ENCODE measurements around the gene PRSS8.
A peak's percentile ranks its signal among the peaks of the same experiment; 100 is the strongest.

PRSS8 gene

DNA sequence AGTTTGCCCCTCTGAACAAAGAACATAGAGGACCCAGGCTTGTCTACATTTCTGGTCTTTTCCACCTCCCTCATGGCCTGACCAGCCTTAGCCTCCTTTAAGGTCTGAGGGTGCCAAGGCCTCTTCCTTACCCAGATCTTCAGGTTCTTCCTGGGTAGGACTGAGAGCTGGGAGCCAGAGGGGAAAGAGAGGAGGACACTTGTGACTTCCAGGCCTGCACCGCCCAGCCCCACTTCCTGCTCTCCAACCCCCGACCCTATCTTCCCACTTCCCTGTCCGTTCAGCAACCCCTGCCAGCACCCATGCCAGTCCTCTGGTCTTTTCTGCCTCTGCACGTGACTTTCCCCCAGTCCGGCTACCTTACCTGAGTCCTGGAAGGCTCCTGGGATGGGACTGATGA is 13.8 kb upstream of the PRSS8 start:
- Histone ChIP-seq H2AK5ac (ENCODE audit: low read length, severe bottlenecking) (no peak overlapping the region), H2BK15ac (ENCODE audit: low read depth, poor library complexity, severe bottlenecking) (no peak overlapping the region), H2BK12ac (ENCODE audit: low read length in 2 of 2) (no peak overlapping the region), H3K36me3 (ENCODE audit: control insufficient read depth in 1 of 2, insufficient read depth in 2 of 2, low read depth in 1 of 2, low read length in 2 of 2) (no peaks in the 10 kb centered on the region), H3K23ac (ENCODE audit: low read length in 2 of 2) (no peak overlapping the region), H3K4me1 (ENCODE audit: control insufficient read depth, insufficient read depth, low read depth, low read length) (peaks cover 5% of the 10 kb centered on the region), H4K8ac (ENCODE audit: low read length) (no peak overlapping the region), H3K4me2 (ENCODE audit: low read length, poor library complexity, severe bottlenecking) (no peak overlapping the region), H3K27ac (ENCODE audit: low read length, poor library complexity, severe bottlenecking) (no peak overlapping the region), H3K4ac (ENCODE audit: low read depth in 1 of 2, low read length in 2 of 2) (no peak overlapping the region), H3K9me3 (ENCODE audit: control insufficient read depth, low read length) (no peaks in the 10 kb centered on the region), H3K4me3 (ENCODE audit: insufficient read depth in 1 of 2, low read depth in 1 of 2, low read length in 2 of 2) (no peak overlapping the region), H3K9ac (ENCODE audit: low read length) (no peak overlapping the region), H3K14ac (ENCODE audit: low read length in 2 of 2) (no peak overlapping the region), H2BK5ac (ENCODE audit: low read depth, low read length, poor library complexity, severe bottlenecking) (no peak overlapping the region), H4K91ac (ENCODE audit: low read length) (no peak overlapping the region), H3K18ac (ENCODE audit: low read depth in 1 of 2, low read length in 2 of 2) (no peak overlapping the region), H3K27me3 (ENCODE audit: control insufficient read depth in 1 of 2, insufficient read depth in 1 of 2, low read length in 2 of 2) (peaks cover 48 to 61% of the 10 kb centered on the region in 2 experiments), H2BK120ac (ENCODE audit: low read depth, low read length) (no peak overlapping the region), H2AFZ (ENCODE audit: low read depth, low read length) (no peak overlapping the region), H3K79me1 (replicated peaks; ENCODE audit: low read length, poor library complexity, severe bottlenecking) (no peaks in the 10 kb centered on the region)
- 74% methylated on average over 5 of the region's 5 CpGs for WGBS
- DNase-seq = no peak

DNA sequence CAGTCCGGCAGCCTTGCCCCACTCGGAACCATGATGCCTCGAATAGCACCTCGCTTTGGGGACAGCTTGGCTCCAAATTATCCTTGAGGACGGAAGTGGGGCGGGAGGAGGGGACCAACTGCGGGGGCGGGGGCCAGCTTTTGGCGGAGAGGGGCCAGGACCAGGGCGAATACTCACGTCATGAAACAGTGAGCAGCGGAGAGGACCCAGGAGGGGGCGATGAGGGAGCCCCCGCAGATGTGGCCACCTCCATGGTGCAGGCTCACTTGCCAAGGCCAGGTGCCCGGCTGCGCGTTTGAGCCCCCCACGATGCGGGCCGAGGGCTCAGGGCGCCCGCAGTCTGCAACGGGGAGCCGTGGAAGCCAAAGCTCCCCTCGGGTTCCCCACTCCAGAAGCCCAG is 13.4 kb upstream of the PRSS8 start:
- H3K27ac ChIP-seq (ENCODE audit: low read length, poor library complexity, severe bottlenecking) = no peak overlapping the region
- 91% methylated on average over 25 of the region's 25 CpGs for WGBS
- H2BK15ac ChIP-seq (ENCODE audit: low read depth, poor library complexity, severe bottlenecking) = no peak overlapping the region
- no peaks in the 10 kb centered on the region for H3K9me3 ChIP-seq (ENCODE audit: control insufficient read depth, low read length)
- no peak overlapping the region for H3K14ac ChIP-seq (ENCODE audit: low read length in 2 of 2)
- H3K23ac ChIP-seq (ENCODE audit: low read length in 2 of 2) = no peak overlapping the region
- no peak for DNase-seq
- H3K4me2 ChIP-seq (ENCODE audit: low read length, poor library complexity, severe bottlenecking) = no peak overlapping the region
- peaks cover 5% of the 10 kb centered on the region for H3K4me1 ChIP-seq (ENCODE audit: control insufficient read depth, insufficient read depth, low read depth, low read length)
- H2AK5ac ChIP-seq (ENCODE audit: low read length, severe bottlenecking) = no peak overlapping the region
- H3K36me3 ChIP-seq (ENCODE audit: control insufficient read depth in 1 of 2, insufficient read depth in 2 of 2, low read depth in 1 of 2, low read length in 2 of 2) = no peaks in the 10 kb centered on the region
- H2BK120ac ChIP-seq (ENCODE audit: low read depth, low read length) = no peak overlapping the region
- no peaks in the 10 kb centered on the region for H3K79me1 ChIP-seq (replicated peaks; ENCODE audit: low read length, poor library complexity, severe bottlenecking)
- H3K9ac ChIP-seq (ENCODE audit: low read length) = no peak overlapping the region
- H4K91ac ChIP-seq (ENCODE audit: low read length) = no peak overlapping the region
- no peak overlapping the region for H3K4me3 ChIP-seq (ENCODE audit: insufficient read depth in 1 of 2, low read depth in 1 of 2, low read length in 2 of 2)
- H3K27me3 ChIP-seq (ENCODE audit: control insufficient read depth in 1 of 2, insufficient read depth in 1 of 2, low read length in 2 of 2) = peaks cover 48 to 61% of the 10 kb centered on the region in 2 experiments
- no peak overlapping the region for H4K8ac ChIP-seq (ENCODE audit: low read length)
- H2BK12ac ChIP-seq (ENCODE audit: low read length in 2 of 2) = no peak overlapping the region
- no peak overlapping the region for H3K4ac ChIP-seq (ENCODE audit: low read depth in 1 of 2, low read length in 2 of 2)
- H2BK5ac ChIP-seq (ENCODE audit: low read depth, low read length, poor library complexity, severe bottlenecking) = no peak overlapping the region
- no peak overlapping the region for H3K18ac ChIP-seq (ENCODE audit: low read depth in 1 of 2, low read length in 2 of 2)
- no peak overlapping the region for H2AFZ ChIP-seq (ENCODE audit: low read depth, low read length)

GRCh38 chr16:31148281-31148728 is 12.8 kb upstream of the PRSS8 start:
- Histone ChIP-seq H3K4me1 (ENCODE audit: control insufficient read depth, insufficient read depth, low read depth, low read length) (peaks cover 5% of the 10 kb centered on the region), H3K27me3 (ENCODE audit: control insufficient read depth in 1 of 2, insufficient read depth in 1 of 2, low read length in 2 of 2) (peaks cover 48 to 59% of the 10 kb centered on the region in 2 experiments), H3K23ac (ENCODE audit: low read length in 2 of 2) (no peak overlapping the region), H3K4ac (ENCODE audit: low read depth in 1 of 2, low read length in 2 of 2) (no peak overlapping the region), H2AFZ (ENCODE audit: low read depth, low read length) (no peak overlapping the region), H3K18ac (ENCODE audit: low read depth in 1 of 2, low read length in 2 of 2) (no peak overlapping the region), H3K79me1 (replicated peaks; ENCODE audit: low read length, poor library complexity, severe bottlenecking) (no peaks in the 10 kb centered on the region), H4K8ac (ENCODE audit: low read length) (peak overlapping the region; percentile 31), H2AK5ac (ENCODE audit: low read length, severe bottlenecking) (no peak overlapping the region), H3K36me3 (ENCODE audit: control insufficient read depth in 1 of 2, insufficient read depth in 2 of 2, low read depth in 1 of 2, low read length in 2 of 2) (no peaks in the 10 kb centered on the region), H2BK5ac (ENCODE audit: low read depth, low read length, poor library complexity, severe bottlenecking) (no peak overlapping the region), H3K4me3 (ENCODE audit: insufficient read depth in 1 of 2, low read depth in 1 of 2, low read length in 2 of 2) (no peak overlapping the region), H2BK15ac (ENCODE audit: low read depth, poor library complexity, severe bottlenecking) (no peak overlapping the region), H3K9me3 (ENCODE audit: control insufficient read depth, low read length) (no peaks in the 10 kb centered on the region), H2BK120ac (ENCODE audit: low read depth, low read length) (no peak overlapping the region), H3K4me2 (ENCODE audit: low read length, poor library complexity, severe bottlenecking) (no peak overlapping the region), H2BK12ac (ENCODE audit: low read length in 2 of 2) (no peak overlapping the region), H4K91ac (ENCODE audit: low read length) (peak overlapping the region; percentile 7), H3K27ac (ENCODE audit: low read length, poor library complexity, severe bottlenecking) (no peak overlapping the region), H3K14ac (ENCODE audit: low read length in 2 of 2) (peak overlapping the region in 1 of 2 experiments; percentile 70), H3K9ac (ENCODE audit: low read length) (no peak overlapping the region)
- WGBS = 15% methylated on average over 39 of the region's 40 CpGs
- no peak for DNase-seq

DNA sequence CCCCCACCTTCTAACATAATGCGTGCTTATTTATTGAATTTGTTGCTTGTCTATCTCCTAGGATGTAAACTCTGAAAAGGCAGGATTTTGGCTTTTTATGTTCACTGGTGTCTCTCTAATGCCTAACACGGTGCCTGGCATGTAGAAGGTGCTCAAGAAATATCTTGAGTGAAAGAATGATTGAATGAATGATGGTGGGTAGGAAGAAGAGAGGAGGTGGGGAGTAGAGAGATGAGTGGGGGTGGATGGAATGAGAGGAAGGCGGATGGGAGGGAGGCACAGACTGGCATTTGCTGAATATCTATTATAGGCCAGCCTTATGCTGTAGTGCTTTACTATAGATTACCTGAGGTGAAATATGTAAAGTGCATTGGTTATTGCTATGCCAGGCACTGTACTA is 12.0 kb upstream of the PRSS8 start:
- Histone ChIP-seq H3K18ac (ENCODE audit: low read depth in 1 of 2, low read length in 2 of 2) (no peak overlapping the region), H3K27me3 (ENCODE audit: control insufficient read depth in 1 of 2, insufficient read depth in 1 of 2, low read length in 2 of 2) (peaks cover 48 to 59% of the 10 kb centered on the region in 2 experiments), H3K4me2 (ENCODE audit: low read length, poor library complexity, severe bottlenecking) (no peak overlapping the region), H3K14ac (ENCODE audit: low read length in 2 of 2) (no peak overlapping the region), H2BK12ac (ENCODE audit: low read length in 2 of 2) (no peak overlapping the region), H3K4me1 (ENCODE audit: control insufficient read depth, insufficient read depth, low read depth, low read length) (peaks cover 10% of the 10 kb centered on the region), H3K27ac (ENCODE audit: low read length, poor library complexity, severe bottlenecking) (no peak overlapping the region), H2BK5ac (ENCODE audit: low read depth, low read length, poor library complexity, severe bottlenecking) (no peak overlapping the region), H3K36me3 (ENCODE audit: control insufficient read depth in 1 of 2, insufficient read depth in 2 of 2, low read depth in 1 of 2, low read length in 2 of 2) (no peaks in the 10 kb centered on the region), H3K4ac (ENCODE audit: low read depth in 1 of 2, low read length in 2 of 2) (no peak overlapping the region), H3K79me1 (replicated peaks; ENCODE audit: low read length, poor library complexity, severe bottlenecking) (no peaks in the 10 kb centered on the region), H4K91ac (ENCODE audit: low read length) (no peak overlapping the region), H4K8ac (ENCODE audit: low read length) (no peak overlapping the region), H3K9me3 (ENCODE audit: control insufficient read depth, low read length) (no peaks in the 10 kb centered on the region), H2BK15ac (ENCODE audit: low read depth, poor library complexity, severe bottlenecking) (no peak overlapping the region), H2BK120ac (ENCODE audit: low read depth, low read length) (no peak overlapping the region), H3K23ac (ENCODE audit: low read length in 2 of 2) (no peak overlapping the region), H2AK5ac (ENCODE audit: low read length, severe bottlenecking) (no peak overlapping the region), H3K9ac (ENCODE audit: low read length) (no peak overlapping the region), H2AFZ (ENCODE audit: low read depth, low read length) (no peak overlapping the region), H3K4me3 (ENCODE audit: insufficient read depth in 1 of 2, low read depth in 1 of 2, low read length in 2 of 2) (no peak overlapping the region)
- no peak for DNase-seq
- WGBS = 91% methylated on average over 2 of the region's 3 CpGs
